ENCODE results near the gene NRTN.

DNA sequence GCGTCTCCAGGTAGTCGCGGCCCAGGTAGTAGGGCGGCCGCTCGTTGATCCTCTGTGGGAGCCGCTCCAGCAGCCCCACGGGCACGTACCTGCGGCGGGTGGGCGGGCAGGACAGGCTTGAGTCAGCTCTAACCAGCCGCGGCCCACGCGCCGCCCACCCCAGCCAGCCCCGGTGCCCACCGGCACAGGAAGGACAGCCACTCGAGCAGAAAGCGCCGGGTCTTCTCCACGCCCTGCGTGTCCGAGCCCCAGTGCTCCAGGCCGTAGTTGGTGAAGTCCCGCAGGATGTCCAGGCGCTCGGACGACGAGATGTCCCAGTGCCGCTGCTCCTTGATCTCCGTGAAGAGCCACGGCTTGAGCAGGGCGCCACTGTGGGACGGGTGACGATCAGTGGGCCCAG is 19.4 kb upstream of the NRTN start:
- TF ChIP-seq CTCF (IDR thresholded peaks at IDR 0.05): no peak
- TF ChIP-seq POLR2AphosphoS5 (IDR thresholded peaks at IDR 0.05): no peak

All from transverse colon (tissue), 4 donors.